A673 (cell line): ENCODE data around the gene GOLGA8S. TPM values are rescaled to one million over a fixed set of nuclear protein-coding genes. Genes with fewer than 3 reads are reported as not detected.
"Not testable (repeated sequence)": the region's sequence is repeated elsewhere in the genome, so short reads cannot be mapped to it uniquely, and the experiment has no call there.

Source experiments
- BruUV-seq: library from RNA; stranded (reverse); fragments of 400-500 nt; replicated peaks from 2 replicates; lab custom pipeline; 2021; lab: Mats Ljungman, UMichigan
- CTCF ChIA-PET: fragments of 300-600 bp; sonication (Branson Sonifier 250); formaldehyde crosslinking; loops from one replicate; lab custom pipeline; 2022; ENCODE audit warnings: antibody characterized with exemption; lab: Charles Lee
- POLR2A ChIA-PET: fragments of 300-600 bp; sonication (Branson Sonifier 250); formaldehyde crosslinking; loops from one replicate; lab custom pipeline; 2022; ENCODE audit warnings: antibody characterized with exemption; ENCODE audit not compliant: low non-redundant PET; lab: Charles Lee
- DNase-seq: peaks from one replicate; pipeline ENCODE4 v3.0.0-alpha.2; 2015; ENCODE audit warnings: low spot score
- H3K27ac ChIP-seq: fragments of 200-600 bp; sonication (generic); 2 replicates; pipeline ENCODE4 v1.5.1; 2016; ENCODE audit warnings: mixed run types, low read depth, mild to moderate bottlenecking, mixed read lengths, antibody characterized with exemption, low read length; ENCODE audit not compliant: poor library complexity, severe bottlenecking
- H3K27me3 ChIP-seq: fragments of 200-600 bp; sonication (generic); replicated peaks from 2 replicates; pipeline ENCODE4 v1.6.1; 2017; ENCODE audit warnings: mixed run types, low read depth, mild to moderate bottlenecking, mixed read lengths, antibody characterized with exemption, low read length; ENCODE audit not compliant: insufficient read depth, poor library complexity
- H3K36me3 ChIP-seq: fragments of 200-600 bp; sonication (generic); 2 replicates; pipeline ENCODE4 v1.6.1; 2016; ENCODE audit warnings: mixed run types, mild to moderate bottlenecking, mixed read lengths, antibody characterized with exemption, low read length; ENCODE audit not compliant: insufficient read depth, poor library complexity, severe bottlenecking
- H3K4me1 ChIP-seq: fragments of 200-600 bp; sonication (generic); 2 replicates; pipeline ENCODE4 v1.6.1; 2017; ENCODE audit warnings: mixed run types, mild to moderate bottlenecking, mixed read lengths, antibody characterized with exemption, low read length; ENCODE audit not compliant: insufficient read depth, poor library complexity, severe bottlenecking
- H3K4me3 ChIP-seq: fragments of 200-600 bp; sonication (generic); 2 replicates; pipeline ENCODE4 v1.5.1; 2016; ENCODE audit warnings: low read depth, mixed run types, mild to moderate bottlenecking, mixed read lengths, low read length; ENCODE audit not compliant: poor library complexity, severe bottlenecking
- H3K9me3 ChIP-seq: fragments of 200-600 bp; sonication (generic); 2 replicates; pipeline ENCODE4 v1.6.1; 2016; ENCODE audit warnings: mixed run types, low read depth, mild to moderate bottlenecking, mixed read lengths, antibody characterized with exemption, low read length; ENCODE audit not compliant: poor library complexity, severe bottlenecking
- CTCF ChIP-seq: fragments of 300-800, 200-600 bp; sonication (generic); conservative IDR thresholded peaks from 2 replicates; pipeline ENCODE4 v1.5.1; 2017; ENCODE audit warnings: low read depth, mild to moderate bottlenecking, antibody characterized with exemption, low read length, moderate library complexity, mixed read lengths
- EZH2 ChIP-seq: fragments of 200-600 bp; sonication (generic); IDR thresholded peaks from 2 replicates; pipeline ENCODE4 v1.6.1; 2017; ENCODE audit warnings: borderline replicate concordance, low read depth, mild to moderate bottlenecking, mixed read lengths, antibody characterized with exemption, low read length; ENCODE audit not compliant: poor library complexity, severe bottlenecking
- intact Hi-C: fragments of 100-400 bp; cut with micrococcal nuclease; formaldehyde crosslinking; loops from one replicate; pipeline ENCODE4 v1.10.0; 2022; ENCODE audit not compliant: unreplicated experiment
- total RNA-seq: library from RNA; stranded (reverse); gene quantifications from 2 replicates; pipeline ENCODE4 v1.2.3, GENCODE V29; 2021

The GOLGA8S gene
- total RNA-seq, 1 experiment from 2014 or later = not detected

GRCh38 chr15:23370578-23370977 is 16.0 kb downstream of the GOLGA8S start:
- CTCF ChIA-PET = no interaction called here
- DNase-seq = no peak
- intact Hi-C loops = no loop called here

GRCh38 chr15:23371134-23371533 is 16.6 kb downstream of the GOLGA8S start:
- H3K27ac ChIP-seq, H3K4me1 ChIP-seq, BruUV-seq, H3K9me3 ChIP-seq, POLR2A ChIA-PET, intact Hi-C loops, H3K4me3 ChIP-seq, H3K36me3 ChIP-seq, H3K27me3 ChIP-seq, DNase-seq, CTCF ChIA-PET: not testable (repeated sequence)

More at GRCh38 chr15:23370578-23370977, 16.0 kb downstream of the GOLGA8S start:
- no peaks in the 10 kb centered on the region for H3K36me3 ChIP-seq
- H3K27me3 ChIP-seq = peaks cover 3% of the 10 kb centered on the region
- H3K9me3 ChIP-seq = no peaks in the 10 kb centered on the region
- no peak overlapping the region for H3K27ac ChIP-seq
- BruUV-seq = no TSS peak
- no peaks in the 10 kb centered on the region for H3K4me1 ChIP-seq
- POLR2A ChIA-PET = no interaction called here
- no peak overlapping the region for H3K4me3 ChIP-seq
- TF ChIP-seq EZH2 = no peak
- no peak for TF ChIP-seq CTCF

- H3K27me3 ChIP-seq = peaks cover 12% of the 10 kb centered on the region
- intact Hi-C loops, H3K27ac ChIP-seq, H3K9me3 ChIP-seq, BruUV-seq, H3K4me3 ChIP-seq, H3K4me1 ChIP-seq, POLR2A ChIA-PET, H3K36me3 ChIP-seq, CTCF ChIA-PET, DNase-seq: not testable (repeated sequence)
Observed at GRCh38 chr15:23371868-23372267, 17.3 kb downstream of the GOLGA8S start.

- H3K4me3 ChIP-seq = no peak overlapping the region
- DNase-seq = peak; percentile 39
- no peaks in the 10 kb centered on the region for H3K4me1 ChIP-seq
- H3K27me3 ChIP-seq = peaks cover 14% of the 10 kb centered on the region
- no peaks in the 10 kb centered on the region for H3K36me3 ChIP-seq
- ChIA-PET POLR2A (no interaction called here), CTCF (no interaction called here)
- no peak for TF ChIP-seq EZH2
- no peak for TF ChIP-seq CTCF
- intact Hi-C loops = no loop called here
- no TSS peak for BruUV-seq
- H3K27ac ChIP-seq = no peak overlapping the region
- no peaks in the 10 kb centered on the region for H3K9me3 ChIP-seq
Observed at GRCh38 chr15:23372284-23372683, 17.7 kb downstream of the GOLGA8S start.

GRCh38 chr15:23372891-23373600 is 18.5 kb downstream of the GOLGA8S start:
- CTCF ChIA-PET, DNase-seq, POLR2A ChIA-PET, H3K27ac ChIP-seq, H3K9me3 ChIP-seq, BruUV-seq, H3K4me3 ChIP-seq, H3K4me1 ChIP-seq, intact Hi-C loops, H3K36me3 ChIP-seq: not testable (repeated sequence)
- H3K27me3 ChIP-seq = peaks cover 14% of the 10 kb centered on the region

GRCh38 chr15:23374226-23374625 is 19.7 kb downstream of the GOLGA8S start:
- intact Hi-C loops, POLR2A ChIA-PET, H3K27ac ChIP-seq, H3K36me3 ChIP-seq, H3K4me1 ChIP-seq, H3K9me3 ChIP-seq, BruUV-seq, CTCF ChIA-PET, H3K4me3 ChIP-seq, DNase-seq: not testable (repeated sequence)
- H3K27me3 ChIP-seq = peaks cover 14% of the 10 kb centered on the region
